ENCODE data around the gene MAP6.

Gene MAP6

GRCh38 chr11:75654314-75654713 lies 14.5 kb downstream of the MAP6 start:
- DNase-seq (ENCODE audit: extremely low read depth, low read depth): no peak
- no peak for TF ChIP-seq CTCF (IDR thresholded peaks at IDR 0.05; ENCODE audit: low read depth, low read length)

GRCh38 chr11:75653532-75653931 lies 15.3 kb downstream of the MAP6 start:
- no peak for DNase-seq (ENCODE audit: extremely low read depth, low read depth)
- no peak for TF ChIP-seq CTCF (IDR thresholded peaks at IDR 0.05; ENCODE audit: low read depth, low read length)

GRCh38 chr11:75652936-75653335 lies 15.9 kb downstream of the MAP6 start:
- no peak for TF ChIP-seq CTCF (IDR thresholded peaks at IDR 0.05; ENCODE audit: low read depth, low read length)
- DNase-seq (ENCODE audit: extremely low read depth, low read depth): no peak

- DNase-seq (ENCODE audit: extremely low read depth, low read depth): no peak
- no peak for TF ChIP-seq CTCF (IDR thresholded peaks at IDR 0.05; ENCODE audit: low read depth, low read length)
These were observed 17.6 kb downstream of the MAP6 start for GRCh38 chr11:75651218-75651617.

- TF ChIP-seq CTCF (IDR thresholded peaks at IDR 0.05; ENCODE audit: low read depth, low read length): no peak
- no peak for DNase-seq (ENCODE audit: extremely low read depth, low read depth)
These were observed 18.6 kb downstream of the MAP6 start for GRCh38 chr11:75650167-75650723.

GRCh38 chr11:75644946-75645345 lies 23.9 kb downstream of the MAP6 start:
- no peak for TF ChIP-seq CTCF (IDR thresholded peaks at IDR 0.05; ENCODE audit: low read depth, low read length)
- no peak for DNase-seq (ENCODE audit: extremely low read depth, low read depth)

- TF ChIP-seq CTCF (IDR thresholded peaks at IDR 0.05; ENCODE audit: low read depth, low read length): no peak
- DNase-seq (ENCODE audit: extremely low read depth, low read depth): no peak
These were observed 24.5 kb downstream of the MAP6 start for GRCh38 chr11:75644370-75644769.

Measured in AG09319 (cell line).